ENCODE results near the gene NFASC. TPM values are rescaled to one million over a fixed set of nuclear protein-coding genes. Genes with fewer than 3 reads are reported as not detected.

The NFASC gene
- total RNA-seq, 2 donors from 2014 or later, result 27.7 to 45.9 TPM

DNA sequence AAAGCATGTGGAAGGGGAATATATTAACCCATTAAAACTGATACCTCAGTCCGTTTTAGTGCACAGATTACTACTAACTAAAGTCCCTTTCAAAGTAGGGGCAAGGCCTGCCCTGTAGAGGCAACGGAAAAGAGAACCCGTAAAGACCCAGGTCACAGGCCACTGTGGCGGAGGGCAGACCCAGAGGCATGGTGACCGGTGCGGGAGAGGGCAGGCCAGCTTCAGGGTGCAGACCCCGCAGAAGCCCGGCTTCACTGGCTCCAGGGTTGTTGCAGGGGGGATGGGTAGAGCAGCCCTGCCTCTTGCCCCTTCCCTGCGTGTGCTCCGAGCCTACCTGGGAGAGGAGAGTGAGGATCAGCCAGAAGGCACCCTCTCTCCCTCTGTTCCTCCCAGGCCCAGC is 190.1 kb downstream of the NFASC start:
- Histone ChIP-seq H3K9ac (ENCODE audit: extremely low read depth, low read length, poor library complexity, severe bottlenecking) (no peak overlapping the region), H3K27ac (ENCODE audit: low read depth, low read length) (no peak overlapping the region), H3K4me3 (ENCODE audit: low read length) (no peak overlapping the region), H3K27me3 (ENCODE audit: control insufficient read depth, insufficient read depth, low read length, poor library complexity, severe bottlenecking) (no peaks in the 10 kb centered on the region), H3K9me3 (ENCODE audit: control insufficient read depth, low read length) (no peaks in the 10 kb centered on the region), H3K4me1 (ENCODE audit: control insufficient read depth, insufficient read depth, low read length) (no peaks in the 10 kb centered on the region), H3K36me3 (ENCODE audit: control insufficient read depth, insufficient read depth, low read length) (no peaks in the 10 kb centered on the region)
- no peak for DNase-seq
- TF ChIP-seq, protein P1, sequence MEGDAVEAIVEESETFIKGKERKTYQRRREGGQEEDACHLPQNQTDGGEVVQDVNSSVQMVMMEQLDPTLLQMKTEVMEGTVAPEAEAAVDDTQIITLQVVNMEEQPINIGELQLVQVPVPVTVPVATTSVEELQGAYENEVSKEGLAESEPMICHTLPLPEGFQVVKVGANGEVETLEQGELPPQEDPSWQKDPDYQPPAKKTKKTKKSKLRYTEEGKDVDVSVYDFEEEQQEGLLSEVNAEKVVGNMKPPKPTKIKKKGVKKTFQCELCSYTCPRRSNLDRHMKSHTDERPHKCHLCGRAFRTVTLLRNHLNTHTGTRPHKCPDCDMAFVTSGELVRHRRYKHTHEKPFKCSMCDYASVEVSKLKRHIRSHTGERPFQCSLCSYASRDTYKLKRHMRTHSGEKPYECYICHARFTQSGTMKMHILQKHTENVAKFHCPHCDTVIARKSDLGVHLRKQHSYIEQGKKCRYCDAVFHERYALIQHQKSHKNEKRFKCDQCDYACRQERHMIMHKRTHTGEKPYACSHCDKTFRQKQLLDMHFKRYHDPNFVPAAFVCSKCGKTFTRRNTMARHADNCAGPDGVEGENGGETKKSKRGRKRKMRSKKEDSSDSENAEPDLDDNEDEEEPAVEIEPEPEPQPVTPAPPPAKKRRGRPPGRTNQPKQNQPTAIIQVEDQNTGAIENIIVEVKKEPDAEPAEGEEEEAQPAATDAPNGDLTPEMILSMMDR (conservative IDR thresholded peaks at IDR 0.05), result no peak
- 87 to 93% methylated on average over 6 to 10 of the region's 10 CpGs for WGBS, 2 experiments (ENCODE audit: insufficient coverage in 1 of 2, insufficient read length in 1 of 2)
- H3K27me3 Mint-ChIP-seq (ENCODE audit: insufficient read depth), result peaks cover 9% of the 10 kb centered on the region
- no peak overlapping the region for H3K27ac Mint-ChIP-seq
- no peaks in the 10 kb centered on the region for H3K9me3 Mint-ChIP-seq
- H3K36me3 Mint-ChIP-seq (ENCODE audit: low read depth), result no peaks in the 10 kb centered on the region
- H3K4me1 Mint-ChIP-seq, result no peaks in the 10 kb centered on the region
- H3K4me3 Mint-ChIP-seq, result no peak overlapping the region

DNA sequence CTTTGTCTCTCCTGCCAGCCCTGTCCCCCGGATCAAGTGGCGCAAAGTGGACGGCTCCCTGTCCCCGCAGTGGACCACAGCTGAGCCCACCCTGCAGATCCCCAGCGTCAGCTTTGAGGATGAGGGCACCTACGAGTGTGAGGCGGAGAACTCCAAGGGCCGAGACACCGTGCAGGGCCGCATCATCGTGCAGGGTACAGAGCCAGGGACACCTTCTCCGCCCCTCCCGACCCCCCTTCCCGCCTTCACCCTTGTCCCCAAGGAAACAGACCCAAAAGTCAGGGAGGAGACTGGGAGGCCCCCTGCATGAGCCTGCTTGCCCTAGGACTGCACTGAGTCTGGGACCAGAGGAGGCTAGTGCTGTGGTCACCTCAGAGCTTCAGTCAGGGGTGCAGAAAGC is 190.6 kb downstream of the NFASC start:
- Histone ChIP-seq H3K4me3 (ENCODE audit: low read length) (no peak overlapping the region), H3K9me3 (ENCODE audit: control insufficient read depth, low read length) (no peaks in the 10 kb centered on the region), H3K9ac (ENCODE audit: extremely low read depth, low read length, poor library complexity, severe bottlenecking) (no peak overlapping the region), H3K27me3 (ENCODE audit: control insufficient read depth, insufficient read depth, low read length, poor library complexity, severe bottlenecking) (no peaks in the 10 kb centered on the region), H3K4me1 (ENCODE audit: control insufficient read depth, insufficient read depth, low read length) (no peaks in the 10 kb centered on the region), H3K36me3 (ENCODE audit: control insufficient read depth, insufficient read depth, low read length) (no peaks in the 10 kb centered on the region), H3K27ac (ENCODE audit: low read depth, low read length) (no peak overlapping the region)
- Mint-ChIP-seq H3K27me3 (ENCODE audit: insufficient read depth) (peaks cover 9% of the 10 kb centered on the region), H3K9me3 (no peaks in the 10 kb centered on the region), H3K4me3 (no peak overlapping the region), H3K4me1 (no peaks in the 10 kb centered on the region), H3K36me3 (ENCODE audit: low read depth) (no peaks in the 10 kb centered on the region), H3K27ac (no peak overlapping the region)
- 75 to 78% methylated on average over 13 to 14 of the region's 14 CpGs for WGBS, 2 experiments (ENCODE audit: insufficient coverage in 1 of 2, insufficient read length in 1 of 2)
- TF ChIP-seq, protein P1 (conservative IDR thresholded peaks at IDR 0.05), result no peak
- no peak for DNase-seq

DNA sequence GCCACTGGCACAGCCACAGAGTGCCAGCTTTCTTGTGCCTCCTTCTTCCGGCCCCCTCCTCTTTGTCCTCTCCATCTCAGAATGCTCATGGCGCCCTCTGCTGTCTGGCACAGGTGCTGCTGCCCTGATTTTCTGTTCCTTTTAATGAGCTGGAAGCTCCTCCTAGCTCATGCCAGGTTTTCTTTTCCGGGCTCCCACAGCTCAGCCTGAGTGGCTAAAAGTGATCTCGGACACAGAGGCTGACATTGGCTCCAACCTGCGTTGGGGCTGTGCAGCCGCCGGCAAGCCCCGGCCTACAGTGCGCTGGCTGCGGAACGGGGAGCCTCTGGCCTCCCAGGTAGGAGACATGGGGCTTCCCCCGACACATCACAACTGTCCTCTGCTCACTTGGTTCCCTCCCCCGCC is 191.0 kb downstream of the NFASC start:
- peak; percentile 97 for DNase-seq
- Histone ChIP-seq H3K4me3 (ENCODE audit: low read length) (no peak overlapping the region), H3K4me1 (ENCODE audit: control insufficient read depth, insufficient read depth, low read length) (no peaks in the 10 kb centered on the region), H3K27me3 (ENCODE audit: control insufficient read depth, insufficient read depth, low read length, poor library complexity, severe bottlenecking) (no peaks in the 10 kb centered on the region), H3K27ac (ENCODE audit: low read depth, low read length) (no peak overlapping the region), H3K9me3 (ENCODE audit: control insufficient read depth, low read length) (no peaks in the 10 kb centered on the region), H3K9ac (ENCODE audit: extremely low read depth, low read length, poor library complexity, severe bottlenecking) (no peak overlapping the region), H3K36me3 (ENCODE audit: control insufficient read depth, insufficient read depth, low read length) (no peaks in the 10 kb centered on the region)
- no peak overlapping the region for H3K4me3 Mint-ChIP-seq
- peaks cover 9% of the 10 kb centered on the region for H3K27me3 Mint-ChIP-seq (ENCODE audit: insufficient read depth)
- H3K9me3 Mint-ChIP-seq, result no peaks in the 10 kb centered on the region
- 43 to 51% methylated on average over 9 to 13 of the region's 13 CpGs for WGBS, 2 experiments (ENCODE audit: insufficient coverage in 1 of 2, insufficient read length in 1 of 2)
- H3K36me3 Mint-ChIP-seq (ENCODE audit: low read depth), result no peaks in the 10 kb centered on the region
- no peaks in the 10 kb centered on the region for H3K4me1 Mint-ChIP-seq
- TF ChIP-seq, protein P1 (conservative IDR thresholded peaks at IDR 0.05), result peak; percentile 96
- no peak overlapping the region for H3K27ac Mint-ChIP-seq
